ENCODE results near the gene RANBP10.

Gene RANBP10

DNA sequence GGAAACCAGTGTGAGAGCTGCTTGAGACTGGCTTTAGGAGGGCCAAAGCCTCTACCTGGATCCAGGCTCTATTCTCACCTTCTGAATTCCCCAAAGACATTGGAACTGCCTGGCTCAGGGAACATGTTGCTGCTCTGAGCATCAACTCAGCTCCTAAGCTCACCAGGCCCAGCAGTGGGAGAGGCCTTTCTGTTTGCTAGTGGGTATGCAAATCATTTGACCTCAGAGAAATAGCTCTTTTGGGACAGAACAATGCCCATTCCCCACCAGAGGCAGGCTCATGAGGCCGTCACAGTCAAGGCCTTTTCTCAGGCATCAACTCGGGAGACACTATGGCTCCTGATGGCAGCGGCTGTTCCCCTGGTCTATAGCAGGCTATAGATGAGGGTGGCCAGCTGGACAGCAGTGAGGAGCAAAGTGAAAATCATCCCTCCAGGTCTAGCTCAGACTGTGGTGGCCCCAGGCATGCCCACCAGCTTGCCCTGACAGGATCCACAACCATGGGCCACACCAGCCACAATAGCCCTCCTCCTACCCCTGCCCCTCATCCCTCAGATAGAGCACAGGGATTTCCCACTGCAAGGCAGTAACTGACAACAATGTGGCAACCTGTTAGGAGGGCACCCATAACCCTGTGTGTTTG is 56.8 kb downstream of the RANBP10 start:
- H3K4me3 ChIP-seq (ENCODE audit: low read depth, low read length) = no peak overlapping the region
- TF ChIP-seq, protein P1, sequence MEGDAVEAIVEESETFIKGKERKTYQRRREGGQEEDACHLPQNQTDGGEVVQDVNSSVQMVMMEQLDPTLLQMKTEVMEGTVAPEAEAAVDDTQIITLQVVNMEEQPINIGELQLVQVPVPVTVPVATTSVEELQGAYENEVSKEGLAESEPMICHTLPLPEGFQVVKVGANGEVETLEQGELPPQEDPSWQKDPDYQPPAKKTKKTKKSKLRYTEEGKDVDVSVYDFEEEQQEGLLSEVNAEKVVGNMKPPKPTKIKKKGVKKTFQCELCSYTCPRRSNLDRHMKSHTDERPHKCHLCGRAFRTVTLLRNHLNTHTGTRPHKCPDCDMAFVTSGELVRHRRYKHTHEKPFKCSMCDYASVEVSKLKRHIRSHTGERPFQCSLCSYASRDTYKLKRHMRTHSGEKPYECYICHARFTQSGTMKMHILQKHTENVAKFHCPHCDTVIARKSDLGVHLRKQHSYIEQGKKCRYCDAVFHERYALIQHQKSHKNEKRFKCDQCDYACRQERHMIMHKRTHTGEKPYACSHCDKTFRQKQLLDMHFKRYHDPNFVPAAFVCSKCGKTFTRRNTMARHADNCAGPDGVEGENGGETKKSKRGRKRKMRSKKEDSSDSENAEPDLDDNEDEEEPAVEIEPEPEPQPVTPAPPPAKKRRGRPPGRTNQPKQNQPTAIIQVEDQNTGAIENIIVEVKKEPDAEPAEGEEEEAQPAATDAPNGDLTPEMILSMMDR (conservative IDR thresholded peaks at IDR 0.05; ENCODE audit: low read depth, low read length) = no peak

GRCh38 chr16:67748834-67749233 is 57.5 kb downstream of the RANBP10 start:
- no peak for DNase-seq (ENCODE audit: low read depth)
- H3K4me3 ChIP-seq (ENCODE audit: low read depth, low read length) = no peak overlapping the region
- TF ChIP-seq, protein P1 (conservative IDR thresholded peaks at IDR 0.05; ENCODE audit: low read depth, low read length) = no peak

More for the DNA sequence above, 56.8 kb downstream of the RANBP10 start:
- no peak for DNase-seq (ENCODE audit: low read depth)

GRCh38 chr16:67746846-67747245 is 59.5 kb downstream of the RANBP10 start:
- H3K4me3 ChIP-seq (ENCODE audit: low read depth, low read length) = no peak overlapping the region
- DNase-seq (ENCODE audit: low read depth) = no peak
- TF ChIP-seq, protein P1 (conservative IDR thresholded peaks at IDR 0.05; ENCODE audit: low read depth, low read length) = no peak

GRCh38 chr16:67741118-67741517 is 65.2 kb downstream of the RANBP10 start:
- TF ChIP-seq, protein P1 (conservative IDR thresholded peaks at IDR 0.05; ENCODE audit: low read depth, low read length) = no peak

DNA sequence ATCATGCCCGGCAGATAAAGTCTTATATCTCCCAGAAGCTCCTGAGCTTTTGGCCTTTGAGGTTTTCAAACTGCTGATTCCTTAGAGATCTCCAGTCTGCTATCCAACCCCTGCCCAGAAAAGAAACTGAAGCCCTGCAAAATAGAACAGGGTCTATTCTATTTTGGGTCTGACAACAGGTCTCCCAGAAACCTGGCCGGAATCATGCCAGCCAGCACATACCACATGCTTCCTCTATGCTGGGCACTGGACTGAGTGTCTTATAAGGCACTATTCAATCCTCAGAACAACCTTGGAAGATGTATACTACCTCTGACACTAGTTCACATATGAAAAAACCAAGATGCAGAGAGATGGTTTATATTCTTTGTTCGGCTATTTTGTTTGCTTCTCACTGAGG is 66.0 kb downstream of the RANBP10 start:
- no peak for DNase-seq (ENCODE audit: low read depth)
- TF ChIP-seq, protein P1 (conservative IDR thresholded peaks at IDR 0.05; ENCODE audit: low read depth, low read length) = no peak
- H3K4me3 ChIP-seq (ENCODE audit: low read depth, low read length) = no peak overlapping the region

More at GRCh38 chr16:67741118-67741517, 65.2 kb downstream of the RANBP10 start:
- no peak for DNase-seq (ENCODE audit: low read depth)
- no peak overlapping the region for H3K4me3 ChIP-seq (ENCODE audit: low read depth, low read length)

DNA sequence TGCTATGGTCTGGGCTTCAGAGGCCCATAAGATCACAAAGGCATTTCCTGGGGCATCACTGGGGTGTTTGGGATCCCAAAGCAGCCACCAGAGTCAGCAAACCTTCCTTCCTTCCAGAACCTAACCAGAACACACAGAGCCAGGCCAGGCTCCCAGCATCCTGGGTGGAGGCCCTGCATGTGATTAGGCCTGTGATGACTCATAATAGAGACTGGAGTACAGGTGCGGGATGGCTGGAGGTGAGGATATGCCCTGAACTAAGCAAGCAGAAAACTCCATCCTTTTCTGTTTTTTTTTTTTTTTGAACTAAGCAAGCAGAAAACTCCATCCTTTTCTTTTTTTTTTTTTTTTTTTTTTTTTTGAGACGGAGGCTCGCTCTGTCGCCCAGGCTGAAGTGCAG is 69.5 kb downstream of the RANBP10 start:
- DNase-seq (ENCODE audit: low read depth) = no peak
- TF ChIP-seq, protein P1 (conservative IDR thresholded peaks at IDR 0.05; ENCODE audit: low read depth, low read length) = no peak
- H3K4me3 ChIP-seq (ENCODE audit: low read depth, low read length) = no peak overlapping the region

DNA sequence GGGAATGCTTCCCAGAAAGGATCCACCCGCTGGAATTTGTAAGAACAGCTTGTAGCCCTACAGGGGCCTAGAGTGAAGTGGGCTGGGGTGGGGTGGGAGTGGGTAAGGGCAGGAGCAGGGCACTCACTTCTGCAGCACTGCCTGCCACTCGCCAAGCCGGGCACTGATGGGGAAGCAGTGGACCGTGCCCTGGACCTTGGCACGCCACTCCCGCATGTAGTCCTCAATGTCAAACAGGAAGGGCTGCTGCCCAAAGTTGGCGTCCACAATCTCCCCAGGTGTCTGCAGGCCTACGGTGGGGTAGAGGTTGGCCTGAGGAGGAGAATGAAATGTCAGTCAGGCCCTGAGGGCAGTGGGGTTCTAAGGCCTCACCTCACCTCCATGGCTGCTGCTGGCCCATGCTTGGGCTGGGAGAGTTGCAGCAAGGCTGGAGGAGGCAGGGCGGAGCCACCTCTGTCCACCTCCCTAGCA is 71.6 kb downstream of the RANBP10 start:
- no peak overlapping the region for H3K4me3 ChIP-seq (ENCODE audit: low read depth, low read length)
- DNase-seq (ENCODE audit: low read depth) = no peak

More for the DNA sequence above, 71.6 kb downstream of the RANBP10 start:
- TF ChIP-seq, protein P1 (conservative IDR thresholded peaks at IDR 0.05; ENCODE audit: low read depth, low read length) = no peak
